ENCODE data around the gene MAPK8IP1.

MAPK8IP1 gene

DNA sequence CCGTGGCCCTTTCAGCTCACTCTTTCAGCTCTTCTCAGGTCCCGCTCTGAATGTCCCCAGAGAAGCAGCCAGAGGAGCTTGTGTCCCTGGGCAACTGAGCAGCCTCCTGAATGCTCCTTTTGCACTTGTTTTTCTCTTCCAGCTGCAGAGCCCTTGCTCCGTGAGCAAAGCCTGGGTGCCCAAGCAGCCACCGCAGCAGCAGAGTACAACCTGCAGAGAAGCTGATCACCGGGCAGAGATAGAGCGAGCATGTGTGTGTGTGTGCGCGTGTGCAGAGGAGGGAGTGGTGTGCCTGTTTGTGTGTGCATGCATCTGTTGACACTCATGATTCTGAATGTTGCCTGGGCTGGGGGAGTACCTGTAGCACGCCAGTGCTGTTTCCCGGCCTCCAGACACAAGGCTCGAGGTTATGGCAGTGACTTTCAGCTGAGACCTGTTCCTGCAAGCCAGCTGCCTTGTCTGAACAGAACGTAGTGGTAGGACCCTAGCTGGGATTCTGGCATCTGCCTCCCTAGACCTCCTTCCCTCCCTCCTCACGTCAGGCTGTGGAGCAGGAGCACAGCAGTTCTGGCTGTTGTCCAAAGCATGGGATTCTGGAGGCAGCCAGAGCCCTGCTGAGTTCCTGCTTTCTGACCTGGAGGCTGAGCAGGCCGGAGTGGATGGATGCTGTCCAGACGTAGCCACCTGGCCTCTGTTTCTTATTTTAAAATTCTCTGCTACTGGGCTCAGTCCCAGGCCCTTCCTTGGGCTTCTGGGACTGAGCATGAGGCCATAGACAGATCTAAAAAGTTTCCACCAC, 4.5 kb upstream of the MAPK8IP1 start:
- no peak for TF ChIP-seq CTCF (IDR thresholded peaks at IDR 0.05; ENCODE audit: control extremely low read depth, extremely low read depth, low read depth, missing control alignments)
- no peak for DNase-seq (ENCODE audit: extremely low spot score)
- ChIA-PET CTCF (interaction anchor here (1.5 to 3.0 kb wide), 3 partner anchors 8 to 38 kb away, joined by 3 to 12 read pairs (median 5); no protein-coding TSS in a partner anchor), POLR2A (interaction anchor here (1.0 kb wide), 1 partner anchor 34 kb away, joined by 3 read pairs; the partner anchor contains the start of gene CRY2)

- ChIA-PET POLR2A (no interaction called here), CTCF (interaction anchor here (1.2 to 3.0 kb wide), 4 partner anchors 9 to 110 kb away, joined by 3 to 12 read pairs (median 4); no protein-coding TSS in a partner anchor)
- no peak for DNase-seq (ENCODE audit: extremely low spot score)
- TF ChIP-seq CTCF (IDR thresholded peaks at IDR 0.05; ENCODE audit: control extremely low read depth, extremely low read depth, low read depth, missing control alignments): no peak
Observed at GRCh38 chr11:45881708-45882368, 3.6 kb upstream of the MAPK8IP1 start.

- TF ChIP-seq CTCF (IDR thresholded peaks at IDR 0.05; ENCODE audit: control extremely low read depth, extremely low read depth, low read depth, missing control alignments): no peak
- no peak for DNase-seq (ENCODE audit: extremely low spot score)
- ChIA-PET CTCF (interaction anchor here (1.9 kb wide), 1 partner anchor 11 kb away, joined by 9 read pairs; no protein-coding TSS in a partner anchor), POLR2A (no interaction called here)
Observed at GRCh38 chr11:45884596-45885185, 760 bp upstream of the MAPK8IP1 start.

- CTCF ChIA-PET: interaction anchor here (1.0 to 1.2 kb wide), 3 partner anchors 13 to 35 kb away, joined by 3 read pairs; no protein-coding TSS in a partner anchor
- DNase-seq (ENCODE audit: extremely low spot score): no peak
- POLR2A ChIA-PET: interaction anchor here (0.5 kb wide), 2 partner anchors 38 to 378 kb away, joined by 3 to 5 read pairs; no protein-coding TSS in a partner anchor
- no peak for TF ChIP-seq CTCF (IDR thresholded peaks at IDR 0.05; ENCODE audit: control extremely low read depth, extremely low read depth, low read depth, missing control alignments)
Observed at GRCh38 chr11:45885921-45886721, 670 bp downstream of the MAPK8IP1 start.

DNA sequence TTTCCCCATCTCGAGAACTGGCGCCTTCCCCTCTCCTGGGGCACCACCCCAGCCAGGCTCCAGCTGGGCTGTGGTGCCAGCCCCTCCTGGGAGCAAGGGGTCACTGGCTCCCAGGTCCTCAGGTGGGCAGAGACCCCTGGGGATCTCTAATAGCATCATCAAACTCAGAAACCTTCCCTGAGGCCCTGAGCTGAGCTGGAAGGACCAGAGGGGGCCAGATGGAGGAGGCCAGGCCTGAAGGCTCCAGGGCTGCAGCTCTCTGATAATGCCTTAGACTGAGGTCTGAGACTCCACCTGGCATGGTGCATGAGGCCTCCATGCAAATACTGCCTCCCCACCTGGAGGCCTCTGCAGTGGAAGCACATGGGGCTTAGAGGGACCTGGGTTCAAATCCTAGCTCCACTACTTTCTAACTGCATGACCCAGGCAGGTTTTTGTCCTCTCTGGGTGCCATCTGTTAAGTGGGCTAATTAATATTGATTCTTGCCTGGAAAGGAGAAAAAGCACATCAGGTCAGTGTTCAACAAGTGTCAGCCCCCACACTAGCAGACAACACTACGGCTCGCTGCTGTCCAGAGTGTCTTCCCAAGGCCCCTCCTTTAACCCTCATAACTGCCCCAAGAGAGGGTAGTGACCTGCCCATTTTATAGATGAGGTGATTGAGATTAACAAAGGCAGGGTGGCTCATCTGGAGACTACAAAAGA, 1.5 kb downstream of the MAPK8IP1 start:
- DNase-seq (ENCODE audit: extremely low spot score): no peak
- ChIA-PET CTCF (interaction anchor here (1.0 to 1.2 kb wide), 3 partner anchors 14 to 36 kb away, joined by 3 read pairs; no protein-coding TSS in a partner anchor), POLR2A (interaction anchor here (0.5 kb wide), 1 partner anchor 377 kb away, joined by 3 read pairs; no protein-coding TSS in a partner anchor)
- no peak for TF ChIP-seq CTCF (IDR thresholded peaks at IDR 0.05; ENCODE audit: control extremely low read depth, extremely low read depth, low read depth, missing control alignments)

All from GM10248 (cell line).